ENCODE data around the gene AKR1A1.
"Not testable (repeated sequence)": the region's sequence is repeated elsewhere in the genome, so short reads cannot be mapped to it uniquely, and the experiment has no call there.

Gene AKR1A1

GRCh38 chr1:45522324-45523104 lies 28.1 kb upstream of the AKR1A1 start:
- no peak for DNase-seq (ENCODE audit: low read depth, low spot score)
- H3K4me3 ChIP-seq (ENCODE audit: low read length), result peak overlapping the region; percentile 67

DNA sequence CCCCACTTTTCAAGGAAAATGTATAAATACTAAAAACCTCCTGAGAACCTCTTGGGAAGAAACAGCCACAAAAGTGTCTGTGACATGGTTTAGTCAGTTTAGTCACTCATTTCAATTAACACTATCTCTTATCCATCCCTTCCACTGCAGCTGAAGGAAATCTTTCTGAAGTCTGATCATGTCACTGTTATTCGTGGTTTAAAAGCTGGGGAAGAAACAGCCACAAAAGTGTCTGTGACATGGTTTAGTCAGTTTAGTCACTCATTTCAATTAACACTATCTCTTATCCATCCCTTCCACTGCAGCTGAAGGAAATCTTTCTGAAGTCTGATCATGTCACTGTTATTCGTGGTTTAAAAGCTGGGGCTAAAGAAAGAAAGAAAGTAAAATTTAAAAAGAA lies 27.1 kb upstream of the AKR1A1 start:
- H3K4me3 ChIP-seq (ENCODE audit: low read length); DNase-seq (ENCODE audit: low read depth, low spot score): not testable (repeated sequence)

DNA sequence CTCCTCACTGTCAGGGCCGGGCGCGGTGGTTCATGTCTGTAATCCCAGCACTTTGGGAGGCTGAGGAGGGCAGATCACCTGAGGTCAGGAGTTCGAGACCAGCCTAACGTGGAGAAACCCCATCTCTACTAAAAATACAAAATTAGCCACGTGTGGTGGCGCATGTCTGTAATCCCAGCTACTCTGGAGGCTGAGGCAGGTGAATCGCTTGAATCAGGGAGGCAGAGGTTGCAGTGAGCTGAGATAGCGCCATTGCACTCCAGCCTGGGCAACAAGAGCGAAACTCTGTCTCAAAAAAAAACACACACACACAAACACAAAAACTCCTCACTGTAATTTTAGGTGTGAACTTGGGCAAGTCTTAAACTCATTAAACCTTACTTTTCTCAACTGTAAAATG lies 26.7 kb upstream of the AKR1A1 start:
- not testable (repeated sequence) for H3K4me3 ChIP-seq (ENCODE audit: low read length); DNase-seq (ENCODE audit: low read depth, low spot score)

DNA sequence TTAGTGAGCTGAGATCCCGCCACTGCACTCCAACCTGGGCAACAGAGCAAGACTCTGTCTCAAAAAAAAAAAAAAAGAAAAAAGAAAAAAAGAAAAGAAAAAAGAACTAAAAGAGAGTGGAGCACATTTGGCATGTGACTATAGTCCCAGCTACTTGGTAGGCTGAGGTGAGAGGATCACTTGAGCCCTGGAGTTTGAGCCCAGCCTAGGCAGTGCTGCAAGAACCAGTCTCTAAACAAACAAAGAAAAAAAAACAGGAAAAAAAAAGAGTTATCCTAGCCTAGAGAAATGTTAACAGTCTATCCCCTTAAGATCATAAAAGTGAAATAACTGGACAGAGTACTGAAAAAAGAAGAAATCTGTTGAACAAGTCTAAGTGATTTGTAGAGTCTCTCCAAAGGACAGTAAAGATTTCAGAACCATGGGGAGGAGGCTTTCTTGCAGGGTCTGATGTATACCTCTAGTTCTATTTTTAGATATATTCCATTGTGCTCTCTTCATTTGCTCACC lies 24.4 kb upstream of the AKR1A1 start:
- H3K4me3 ChIP-seq (ENCODE audit: low read length), result no peak overlapping the region
- no peak for DNase-seq (ENCODE audit: low read depth, low spot score)

GRCh38 chr1:45530632-45531135 lies 19.9 kb upstream of the AKR1A1 start:
- no peak for DNase-seq (ENCODE audit: low read depth, low spot score)
- no peak overlapping the region for H3K4me3 ChIP-seq (ENCODE audit: low read length)

DNA sequence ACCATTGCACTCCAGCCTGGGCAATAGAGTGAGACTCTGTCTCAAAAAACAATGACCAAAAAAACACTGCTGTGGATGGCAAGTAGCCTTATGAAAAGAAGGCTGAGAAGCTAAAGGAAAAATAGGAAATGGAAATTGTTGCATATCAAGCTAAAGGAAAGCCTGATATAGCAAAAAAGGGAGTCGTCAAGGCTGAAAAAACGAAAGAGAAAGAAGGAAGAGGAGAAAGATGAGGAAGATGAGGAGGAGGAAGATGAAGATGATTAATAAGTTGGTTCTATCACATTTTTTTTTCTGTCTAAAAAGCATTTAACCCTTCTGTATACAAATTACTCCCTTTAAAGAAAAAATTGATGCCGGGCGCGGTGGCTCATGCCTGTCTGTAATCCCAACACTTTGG lies 18.8 kb upstream of the AKR1A1 start:
- DNase-seq (ENCODE audit: low read depth, low spot score), result no peak

DNA sequence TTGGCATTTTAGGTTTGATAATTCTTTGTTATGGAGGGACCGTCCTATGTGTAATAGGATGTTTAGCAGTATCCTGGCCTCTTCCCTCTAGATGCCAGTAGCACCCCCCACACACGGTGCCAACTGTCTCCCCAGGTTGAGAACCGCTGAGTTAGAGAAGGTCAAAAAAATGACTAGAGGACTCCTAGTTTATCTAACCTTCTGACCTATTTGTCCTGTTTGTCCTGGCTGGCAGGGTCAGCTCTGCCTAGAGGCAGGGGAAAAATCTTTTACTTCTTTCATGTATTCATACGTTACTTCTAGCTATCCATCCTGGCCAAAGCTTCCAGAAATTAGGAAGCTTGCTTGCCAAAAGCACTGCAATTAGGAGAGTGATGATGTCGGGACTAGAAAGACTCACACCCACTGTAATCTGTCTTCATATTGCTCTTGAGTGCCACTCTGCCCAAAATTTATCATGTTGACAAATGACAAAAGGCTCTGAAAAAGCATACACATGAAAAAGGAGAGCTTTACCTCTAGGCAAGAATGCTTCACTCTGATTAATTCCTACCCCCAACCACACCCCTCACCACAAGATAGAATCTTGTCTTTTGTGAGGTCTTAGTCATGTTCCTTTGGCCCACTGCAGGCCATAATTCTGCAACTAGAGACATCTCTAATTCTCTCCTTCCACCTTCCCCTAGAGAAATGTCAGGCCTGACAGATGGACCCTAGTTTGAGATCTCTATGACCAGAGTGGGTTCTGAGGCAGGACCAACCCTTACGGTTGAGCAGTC lies 14.4 kb upstream of the AKR1A1 start:
- no peak overlapping the region for H3K4me3 ChIP-seq (ENCODE audit: low read length)
- no peak for DNase-seq (ENCODE audit: low read depth, low spot score)

More for the DNA sequence above, 18.8 kb upstream of the AKR1A1 start:
- H3K4me3 ChIP-seq (ENCODE audit: low read length), result no peak overlapping the region

DNA sequence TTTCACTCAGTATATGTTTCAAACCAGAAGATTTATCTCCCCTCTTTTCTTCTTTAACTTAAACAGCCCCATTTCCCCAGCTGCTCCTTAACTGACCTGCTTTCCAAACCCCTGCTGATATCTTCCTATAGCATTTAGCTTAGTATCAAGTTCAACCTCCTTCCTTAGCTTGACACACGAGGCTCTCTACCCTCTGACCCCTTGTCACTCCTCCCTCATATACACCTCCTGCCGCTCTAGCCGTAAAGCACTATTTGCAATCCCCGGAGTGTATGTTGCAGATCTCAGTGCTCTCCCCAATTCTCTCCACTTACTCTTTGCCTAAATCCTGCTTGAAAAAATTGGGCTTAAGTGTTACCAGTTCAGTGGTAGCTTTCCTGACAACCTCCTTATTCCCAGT lies 13.7 kb upstream of the AKR1A1 start:
- H3K4me3 ChIP-seq (ENCODE audit: low read length), result no peak overlapping the region
- DNase-seq (ENCODE audit: low read depth, low spot score), result no peak

DNA sequence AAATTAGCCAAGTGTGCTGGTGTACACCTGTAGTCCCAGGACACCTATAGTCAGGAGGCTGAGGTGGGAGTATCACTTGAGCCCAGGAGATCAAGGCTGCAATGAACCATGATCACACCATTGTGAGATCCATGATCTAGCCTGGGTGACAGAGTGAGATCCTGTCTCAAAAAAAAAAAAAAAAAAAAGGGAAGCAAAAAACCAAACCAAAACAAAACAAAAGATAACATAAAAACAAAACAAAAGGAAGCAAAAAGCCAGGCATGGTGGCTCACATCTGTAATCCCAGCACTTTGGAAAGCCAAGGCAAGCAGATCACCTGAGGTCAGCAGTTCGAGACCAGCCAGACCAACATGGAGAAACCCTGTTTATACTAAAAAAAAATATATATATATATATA lies 9.4 kb upstream of the AKR1A1 start:
- no peak overlapping the region for H3K4me3 ChIP-seq (ENCODE audit: low read length)

GRCh38 chr1:45542591-45542990 lies 8.0 kb upstream of the AKR1A1 start:
- H3K4me3 ChIP-seq (ENCODE audit: low read length), result no peak overlapping the region
- no peak for DNase-seq (ENCODE audit: low read depth, low spot score)

More for the DNA sequence above, 9.4 kb upstream of the AKR1A1 start:
- DNase-seq (ENCODE audit: low read depth, low spot score), result no peak

GRCh38 chr1:45543581-45544417 lies 6.8 kb upstream of the AKR1A1 start:
- H3K4me3 ChIP-seq (ENCODE audit: low read length), result peak overlapping the region; percentile 36
- peak; percentile 92 for DNase-seq (ENCODE audit: low read depth, low spot score)

DNA sequence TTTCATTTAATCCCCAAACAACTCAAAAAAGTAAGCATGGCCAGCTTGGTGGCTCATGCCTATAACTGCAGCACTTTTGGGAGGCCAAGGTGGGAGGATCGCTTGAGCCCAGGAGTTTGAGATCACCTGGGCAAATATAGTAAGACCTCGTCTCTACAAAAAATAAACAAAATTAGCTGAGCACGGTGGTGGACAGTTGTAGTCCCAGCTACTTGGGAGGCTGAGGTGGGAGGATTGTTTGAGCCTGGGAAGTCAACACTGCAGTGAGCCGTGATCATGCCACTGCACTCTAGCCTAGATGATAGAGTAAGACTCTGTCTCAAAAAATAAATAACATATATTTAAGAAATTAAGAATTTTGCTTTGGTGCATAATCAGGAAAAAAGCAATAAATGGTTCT lies 6.1 kb upstream of the AKR1A1 start:
- H3K4me3 ChIP-seq (ENCODE audit: low read length), result no peak overlapping the region
- no peak for DNase-seq (ENCODE audit: low read depth, low spot score)

GRCh38 chr1:45545019-45545493 lies 5.6 kb upstream of the AKR1A1 start:
- no peak for DNase-seq (ENCODE audit: low read depth, low spot score)
- no peak overlapping the region for H3K4me3 ChIP-seq (ENCODE audit: low read length)

DNA sequence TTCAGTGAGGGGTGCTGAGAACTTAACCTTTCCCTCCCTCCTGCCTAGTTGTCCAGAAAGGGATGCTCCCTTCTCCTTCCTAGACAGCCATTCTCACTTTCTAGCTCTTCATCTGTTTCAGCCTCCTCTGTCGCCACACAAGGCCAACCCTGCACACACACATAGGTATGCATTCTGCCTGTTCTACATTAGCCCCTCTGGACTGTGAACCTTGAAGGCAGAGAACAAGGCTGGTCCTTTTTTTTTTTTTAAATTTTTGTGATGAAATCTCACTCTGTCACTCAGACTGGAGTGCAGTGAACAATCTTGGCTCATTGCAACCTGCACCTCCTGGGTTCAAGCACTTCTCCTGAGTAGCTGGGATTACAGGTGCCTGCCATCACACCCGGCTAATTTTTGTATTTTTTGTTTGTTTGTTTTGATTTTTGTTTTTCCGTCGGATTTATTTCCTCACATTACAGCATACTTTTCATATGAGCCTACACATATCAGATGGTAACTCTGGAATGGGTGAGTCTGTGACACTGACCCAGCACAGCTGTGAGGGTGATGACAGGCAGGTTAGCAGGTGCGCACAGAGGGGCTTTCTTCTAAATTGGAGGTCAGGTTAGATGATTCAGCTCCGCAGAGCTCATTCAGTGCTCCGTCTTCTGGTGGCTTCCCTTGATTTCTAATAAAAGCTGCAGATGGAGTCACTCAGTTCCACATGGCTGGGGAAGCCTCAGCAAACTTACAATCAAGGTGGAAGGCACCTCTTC lies 4.9 kb upstream of the AKR1A1 start:
- DNase-seq (ENCODE audit: low read depth, low spot score), result no peak
- no peak overlapping the region for H3K4me3 ChIP-seq (ENCODE audit: low read length)

GRCh38 chr1:45551684-45552083 lies 1.1 kb downstream of the AKR1A1 start:
- H3K4me3 ChIP-seq (ENCODE audit: low read length), result peak overlapping the region; percentile 97
- DNase-seq (ENCODE audit: low read depth, low spot score), result no peak

GRCh38 chr1:45552331-45552730 lies 1.7 kb downstream of the AKR1A1 start:
- H3K4me3 ChIP-seq (ENCODE audit: low read length), result no peak overlapping the region
- DNase-seq (ENCODE audit: low read depth, low spot score), result no peak

GRCh38 chr1:45554198-45554597 lies 3.6 kb downstream of the AKR1A1 start:
- H3K4me3 ChIP-seq (ENCODE audit: low read length), result no peak overlapping the region
- no peak for DNase-seq (ENCODE audit: low read depth, low spot score)

- H3K4me3 ChIP-seq (ENCODE audit: low read length), result no peak overlapping the region
- no peak for DNase-seq (ENCODE audit: low read depth, low spot score)
Measured at GRCh38 chr1:45557422-45557944, 6.9 kb downstream of the AKR1A1 start.

Measured in Jurkat, Clone E6-1 (cell line).